Activated gamma-delta T cell (primary cell): Measurements from ENCODE around the gene TRAPPC12.
"Not testable (repeated sequence)": the region's sequence is repeated elsewhere in the genome, so short reads cannot be mapped to it uniquely, and the experiment has no call there.

Experiments used
- DNase-seq: peaks from one replicate; lab custom pipeline; 2025; lab: John Stamatoyannopoulos, UW

The TRAPPC12 gene

GRCh38 chr2:3486047-3487027, 106.8 kb downstream of the TRAPPC12 start:
- DNase-seq, result no peak

DNA sequence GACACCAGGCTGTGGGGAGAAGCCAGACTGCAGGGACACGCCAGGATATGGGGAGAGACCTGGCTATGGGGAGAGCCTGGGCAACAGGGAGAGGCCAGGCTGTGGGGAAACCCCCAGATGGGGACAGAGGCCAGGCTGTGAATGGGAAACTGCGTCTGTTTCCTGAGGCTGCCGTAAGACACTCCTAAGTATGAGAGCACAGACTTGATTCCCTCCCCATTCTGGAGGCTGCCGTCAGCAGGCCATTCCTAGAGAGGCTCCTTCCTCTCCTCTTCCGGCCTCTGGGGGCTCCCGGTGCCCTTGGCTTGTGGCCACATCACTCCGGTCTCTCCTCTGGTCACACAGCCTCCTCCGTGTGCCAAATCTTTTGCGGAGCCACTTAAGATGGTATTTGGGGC, 107.5 kb downstream of the TRAPPC12 start:
- no peak for DNase-seq

- DNase-seq, result no peak
Measured at GRCh38 chr2:3487432-3487831, 107.9 kb downstream of the TRAPPC12 start.

- no peak for DNase-seq
Measured at GRCh38 chr2:3488061-3488531, 108.6 kb downstream of the TRAPPC12 start.

DNA sequence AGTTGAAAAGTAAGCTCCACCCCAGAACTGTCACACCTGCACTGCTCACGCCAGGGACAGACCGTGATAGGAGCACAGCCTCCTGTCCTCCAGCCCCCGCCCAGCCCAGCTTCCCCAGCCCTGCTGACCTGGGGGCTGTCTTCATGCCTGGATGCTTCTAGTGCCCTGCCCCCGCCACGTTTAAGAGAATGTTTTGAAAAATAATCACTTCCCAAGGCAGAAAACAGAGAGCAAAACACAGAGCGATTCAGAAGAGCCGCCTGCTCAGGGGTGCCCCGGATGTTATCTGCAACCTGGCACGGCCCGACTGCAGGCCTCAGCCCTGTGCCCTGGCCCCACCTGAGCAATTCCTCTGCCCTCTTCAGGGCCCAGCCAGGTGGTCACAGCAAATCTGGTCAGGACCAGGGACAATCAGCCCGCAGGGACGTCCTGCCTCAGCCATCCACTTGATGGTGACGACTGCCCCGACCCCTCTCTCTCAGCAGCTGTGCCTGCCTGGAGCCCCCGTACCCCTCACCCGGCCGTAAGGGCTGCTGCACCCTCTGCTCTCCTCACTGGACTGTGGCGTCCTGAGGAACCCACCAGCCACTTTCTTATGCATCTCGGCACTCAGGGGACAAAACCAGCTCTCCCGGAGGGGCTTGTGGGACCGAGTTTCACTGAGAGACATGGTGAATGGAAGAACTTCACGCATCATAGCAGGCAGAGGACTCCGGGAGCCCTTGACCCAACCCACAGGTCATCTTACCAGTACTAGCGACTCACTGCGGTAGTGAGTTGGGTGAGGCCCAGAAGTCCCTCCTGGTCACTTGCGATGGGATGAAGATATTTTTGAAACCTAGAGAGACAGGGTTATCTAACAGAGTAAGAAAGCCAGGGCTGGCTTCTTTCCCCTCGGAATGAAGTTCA, 109.6 kb downstream of the TRAPPC12 start:
- DNase-seq, result no peak

- DNase-seq, result no peak
Measured at GRCh38 chr2:3489764-3490115, 110.2 kb downstream of the TRAPPC12 start.

GRCh38 chr2:3490191-3491170, 111.0 kb downstream of the TRAPPC12 start:
- no peak for DNase-seq

GRCh38 chr2:3491306-3491705, 111.8 kb downstream of the TRAPPC12 start:
- no peak for DNase-seq

DNA sequence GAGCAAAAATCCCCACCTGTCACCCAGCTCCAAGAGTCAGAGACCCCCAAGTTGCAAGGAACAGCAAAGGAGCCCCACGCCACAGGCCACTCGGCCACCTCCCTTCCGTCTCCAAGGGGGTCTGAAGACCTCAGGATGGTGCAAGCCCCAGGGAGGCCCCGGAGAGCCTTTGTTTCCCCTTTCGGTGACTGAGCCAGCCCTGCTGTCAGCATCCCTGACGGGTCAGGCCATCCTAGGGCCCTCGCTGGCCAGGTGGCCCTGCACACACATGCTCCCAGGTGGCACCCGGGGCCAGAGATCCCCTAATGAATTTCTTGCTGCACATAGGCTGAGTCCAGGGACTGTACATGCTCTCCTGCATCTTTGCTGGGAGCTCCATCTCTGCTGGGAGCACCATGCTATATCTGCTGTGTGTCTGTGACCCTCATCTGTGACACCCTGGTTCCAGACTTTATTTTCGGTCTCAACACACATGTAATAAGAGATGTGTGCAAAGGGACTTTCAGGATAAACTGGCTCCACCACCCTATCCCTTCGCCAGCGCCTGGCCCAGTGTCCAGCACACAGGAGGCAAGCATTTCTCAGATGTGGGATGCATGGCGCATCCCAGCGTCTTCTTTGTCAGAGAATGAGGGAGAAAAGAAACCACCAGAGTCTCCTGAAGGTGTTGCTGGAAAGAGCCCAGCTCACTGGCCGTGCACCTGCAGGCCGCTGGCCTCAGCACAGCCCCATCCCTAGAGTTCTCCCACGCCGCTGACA, 112.4 kb downstream of the TRAPPC12 start:
- DNase-seq, result no peak

DNA sequence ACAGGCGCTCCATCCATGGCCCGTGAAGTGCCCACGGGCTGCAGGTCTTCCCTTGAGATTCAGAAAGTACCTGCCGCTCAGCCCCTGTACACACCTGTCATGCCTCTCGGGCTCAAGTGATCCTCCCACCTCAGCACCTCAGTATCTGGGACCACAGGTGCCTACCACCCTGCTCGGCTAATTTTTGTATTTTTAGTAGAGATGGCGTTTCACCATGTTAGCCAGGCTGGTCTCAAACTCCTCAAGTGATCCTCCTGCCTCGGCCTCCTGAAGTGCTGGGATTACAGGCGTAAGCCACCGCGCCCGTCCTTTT, 112.9 kb downstream of the TRAPPC12 start:
- DNase-seq, result not testable (repeated sequence)

GRCh38 chr2:3492951-3493614, 113.6 kb downstream of the TRAPPC12 start:
- DNase-seq, result no peak

DNA sequence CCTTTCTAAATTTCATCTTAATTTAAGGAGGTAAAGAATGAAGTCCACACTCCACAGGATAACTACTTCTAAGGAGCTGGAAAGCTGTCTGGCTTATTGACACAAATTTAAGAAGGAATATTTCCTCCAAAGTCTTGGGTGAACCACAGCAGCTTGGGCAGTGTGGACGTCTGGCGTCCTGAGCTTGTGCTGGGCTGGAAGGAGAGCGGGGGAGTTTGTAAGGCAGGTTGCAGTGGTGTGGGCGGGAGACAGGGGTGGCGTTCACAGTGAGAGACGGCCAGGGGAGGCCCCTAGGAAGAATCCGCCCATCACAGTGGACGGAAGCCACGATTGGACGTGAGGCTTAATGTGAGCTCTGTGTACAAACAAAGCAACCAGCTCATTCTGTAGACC, 114.1 kb downstream of the TRAPPC12 start:
- no peak for DNase-seq

DNA sequence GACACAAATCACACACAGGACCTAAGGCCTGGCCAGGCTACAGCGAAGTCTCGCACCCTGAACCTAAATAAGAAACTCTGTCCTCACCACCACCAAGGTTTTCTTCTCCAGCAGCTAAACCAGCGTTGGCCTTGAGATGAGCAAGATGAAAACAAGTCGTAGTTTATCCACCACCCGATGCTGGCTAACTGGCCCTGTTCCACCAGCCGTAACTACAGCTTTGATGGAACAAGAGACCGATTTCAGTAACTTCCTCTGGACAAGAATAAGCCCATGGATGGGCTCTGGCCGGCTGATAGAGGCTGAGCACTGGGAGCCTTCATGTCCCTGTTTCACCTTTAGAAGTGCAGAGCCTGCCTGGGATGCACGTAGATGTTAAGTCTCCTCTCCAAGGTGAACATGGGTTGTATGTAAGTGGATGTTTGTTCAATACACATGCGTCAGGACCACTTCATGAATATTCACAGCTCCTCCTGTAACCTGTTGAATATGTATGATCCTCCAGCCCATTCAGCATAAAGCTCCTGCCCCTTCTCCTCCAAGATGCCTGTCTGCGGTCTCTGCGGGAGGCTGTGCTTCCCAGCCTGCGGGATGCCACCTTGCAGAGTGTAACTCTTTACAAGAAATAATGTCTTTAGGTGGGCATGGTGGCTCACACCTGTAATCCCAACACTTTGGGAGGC, 115.6 kb downstream of the TRAPPC12 start:
- DNase-seq, result no peak

GRCh38 chr2:3496708-3497080, 117.2 kb downstream of the TRAPPC12 start:
- not testable (repeated sequence) for DNase-seq

GRCh38 chr2:3498783-3499394, 119.4 kb downstream of the TRAPPC12 start:
- no peak for DNase-seq

DNA sequence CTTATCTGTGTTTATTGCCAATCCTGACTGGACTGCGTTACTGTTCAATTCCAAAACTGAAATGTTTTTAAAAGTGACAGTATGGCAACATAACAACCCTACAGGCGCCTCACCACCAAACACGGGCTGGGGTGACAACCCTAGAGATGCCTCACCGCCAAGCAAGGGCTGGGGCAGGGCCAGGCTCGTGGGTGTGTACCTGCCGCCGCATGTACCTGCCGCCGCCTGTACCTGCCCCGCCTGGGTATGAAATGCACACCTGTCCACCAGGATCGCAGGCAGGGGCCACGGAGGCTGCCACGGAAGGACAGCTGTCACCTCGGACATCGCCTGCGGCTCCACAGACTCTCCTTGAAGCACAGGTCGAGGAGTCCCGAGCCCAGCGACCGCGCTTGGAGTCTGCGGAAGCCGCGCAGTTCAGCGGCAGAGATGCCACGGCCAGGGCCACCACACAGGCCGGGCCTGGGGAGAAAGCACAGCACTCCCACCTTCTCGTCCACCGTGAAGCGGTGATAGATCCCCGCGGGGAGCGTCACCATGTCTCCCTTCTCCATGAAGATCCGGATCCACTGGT, 120.9 kb downstream of the TRAPPC12 start:
- no peak for DNase-seq

DNA sequence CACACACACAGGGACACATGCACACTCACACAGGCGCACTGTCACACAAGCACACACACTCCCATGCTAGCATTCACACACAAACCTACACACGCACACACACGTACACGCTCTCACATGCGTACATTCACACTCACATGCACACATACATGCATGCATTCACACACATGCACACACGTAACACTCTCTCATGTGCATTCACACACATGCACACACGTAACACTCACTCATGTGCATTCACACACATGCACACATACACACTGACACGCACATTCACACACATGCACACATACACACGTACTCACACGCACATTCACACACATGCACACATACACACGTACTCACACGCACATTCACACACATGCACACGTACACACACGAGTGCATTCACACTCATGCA, 123.6 kb downstream of the TRAPPC12 start:
- no peak for DNase-seq

DNA sequence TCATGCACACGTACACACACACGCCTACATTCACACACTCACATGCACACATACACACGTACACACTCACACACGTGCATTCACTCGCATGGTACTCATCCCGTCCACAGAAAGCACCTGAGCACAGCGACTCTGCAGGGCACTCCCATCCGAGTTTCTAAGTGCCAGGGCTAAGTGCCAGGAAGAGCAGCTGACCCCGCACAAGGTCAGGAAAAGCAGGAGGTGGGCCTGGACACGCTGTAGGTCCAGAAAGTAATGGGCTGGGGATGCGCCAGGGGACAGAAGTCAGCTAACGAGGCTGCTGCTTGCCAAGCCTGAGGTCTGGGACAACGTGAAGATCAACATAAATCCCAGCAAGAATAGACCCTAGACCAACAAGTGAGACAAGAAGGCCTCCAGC, 124.0 kb downstream of the TRAPPC12 start:
- no peak for DNase-seq

DNA sequence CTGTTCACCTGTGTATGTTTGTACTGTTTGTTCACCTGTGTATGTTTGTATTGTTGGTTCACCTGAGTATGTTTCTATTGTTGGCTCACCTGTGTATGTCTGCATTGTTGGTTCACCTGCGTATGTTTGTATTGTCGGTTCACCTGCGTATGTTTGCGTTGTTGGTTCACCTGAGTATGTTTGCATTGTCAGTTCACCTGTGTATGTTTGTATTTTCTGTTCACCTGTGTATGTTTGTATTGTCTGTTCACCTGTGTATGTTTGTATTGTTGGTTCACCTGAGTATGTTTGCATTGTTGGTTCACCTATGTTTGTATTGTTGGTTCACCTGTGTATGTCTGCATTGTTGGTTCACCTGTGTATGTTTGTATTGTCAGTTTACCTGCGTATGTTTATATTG, 125.2 kb downstream of the TRAPPC12 start:
- DNase-seq, result no peak
